Body of pancreas (tissue), 4 donors: ENCODE measurements around the gene WDR55.

ENCODE experiments used
- POLR2A ChIP-seq, 3 donors: fragments of 450-650 bp; IDR thresholded peaks; one replicate each; pipeline ENCODE4 v1.6.1; 2016; ENCODE audit warnings: antibody characterized with exemption in 3 of 3, mild to moderate bottlenecking in 2 of 3
- TF ChIP-seq, protein P1 (sequence below), 7 experiments: fragments of 450-650 bp in 4 of 7; fragments of 200-600 bp in 3 of 7; sonication (generic) in 3 of 7; IDR thresholded peaks; one replicate each; pipeline ENCODE4 v1.5.1; 2016 to 2019; ENCODE audit warnings: antibody characterized with exemption in 7 of 7

DNA sequence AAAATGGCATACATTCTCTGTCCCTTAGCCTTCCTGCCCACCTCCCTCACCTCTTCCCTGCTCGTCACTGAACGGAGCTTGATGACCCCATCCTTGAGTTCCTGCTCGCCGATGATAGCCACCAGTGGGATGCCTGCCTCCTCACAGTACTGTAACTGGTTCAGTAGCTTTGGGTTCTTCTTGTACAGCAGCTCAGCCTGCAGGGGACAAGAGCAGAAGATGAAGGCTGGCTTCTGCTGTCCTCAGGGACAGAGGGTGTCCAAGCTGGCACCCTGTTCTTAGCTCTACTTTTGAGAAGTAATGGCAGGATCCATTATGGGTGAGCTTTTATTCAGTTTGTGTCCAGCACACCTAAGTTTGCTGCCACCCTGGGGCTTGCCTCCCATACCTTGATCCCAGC, 9.9 kb downstream of the WDR55 start:
- TF ChIP-seq, protein P1, sequence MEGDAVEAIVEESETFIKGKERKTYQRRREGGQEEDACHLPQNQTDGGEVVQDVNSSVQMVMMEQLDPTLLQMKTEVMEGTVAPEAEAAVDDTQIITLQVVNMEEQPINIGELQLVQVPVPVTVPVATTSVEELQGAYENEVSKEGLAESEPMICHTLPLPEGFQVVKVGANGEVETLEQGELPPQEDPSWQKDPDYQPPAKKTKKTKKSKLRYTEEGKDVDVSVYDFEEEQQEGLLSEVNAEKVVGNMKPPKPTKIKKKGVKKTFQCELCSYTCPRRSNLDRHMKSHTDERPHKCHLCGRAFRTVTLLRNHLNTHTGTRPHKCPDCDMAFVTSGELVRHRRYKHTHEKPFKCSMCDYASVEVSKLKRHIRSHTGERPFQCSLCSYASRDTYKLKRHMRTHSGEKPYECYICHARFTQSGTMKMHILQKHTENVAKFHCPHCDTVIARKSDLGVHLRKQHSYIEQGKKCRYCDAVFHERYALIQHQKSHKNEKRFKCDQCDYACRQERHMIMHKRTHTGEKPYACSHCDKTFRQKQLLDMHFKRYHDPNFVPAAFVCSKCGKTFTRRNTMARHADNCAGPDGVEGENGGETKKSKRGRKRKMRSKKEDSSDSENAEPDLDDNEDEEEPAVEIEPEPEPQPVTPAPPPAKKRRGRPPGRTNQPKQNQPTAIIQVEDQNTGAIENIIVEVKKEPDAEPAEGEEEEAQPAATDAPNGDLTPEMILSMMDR (IDR thresholded peaks at IDR 0.05), result no peak
- no peak for TF ChIP-seq POLR2A (IDR thresholded peaks at IDR 0.05)
